GM12875 (cell line): Measurements from ENCODE around the gene MCOLN1.
A peak's percentile ranks its signal among the peaks of the same experiment; 100 is the strongest.

Source experiments
- H3K4me3 ChIP-seq: one replicate; pipeline ENCODE4 v1.5.1; 2011; ENCODE audit warnings: low read depth, low read length, control low read depth
- CTCF ChIP-seq: IDR thresholded peaks from 2 replicates; pipeline ENCODE4 v1.5.1; 2011; ENCODE audit warnings: low read depth, mild to moderate bottlenecking, control low read depth, inconsistent platforms, low read length, moderate library complexity, borderline replicate concordance; ENCODE audit not compliant: insufficient read depth

MCOLN1 gene

DNA sequence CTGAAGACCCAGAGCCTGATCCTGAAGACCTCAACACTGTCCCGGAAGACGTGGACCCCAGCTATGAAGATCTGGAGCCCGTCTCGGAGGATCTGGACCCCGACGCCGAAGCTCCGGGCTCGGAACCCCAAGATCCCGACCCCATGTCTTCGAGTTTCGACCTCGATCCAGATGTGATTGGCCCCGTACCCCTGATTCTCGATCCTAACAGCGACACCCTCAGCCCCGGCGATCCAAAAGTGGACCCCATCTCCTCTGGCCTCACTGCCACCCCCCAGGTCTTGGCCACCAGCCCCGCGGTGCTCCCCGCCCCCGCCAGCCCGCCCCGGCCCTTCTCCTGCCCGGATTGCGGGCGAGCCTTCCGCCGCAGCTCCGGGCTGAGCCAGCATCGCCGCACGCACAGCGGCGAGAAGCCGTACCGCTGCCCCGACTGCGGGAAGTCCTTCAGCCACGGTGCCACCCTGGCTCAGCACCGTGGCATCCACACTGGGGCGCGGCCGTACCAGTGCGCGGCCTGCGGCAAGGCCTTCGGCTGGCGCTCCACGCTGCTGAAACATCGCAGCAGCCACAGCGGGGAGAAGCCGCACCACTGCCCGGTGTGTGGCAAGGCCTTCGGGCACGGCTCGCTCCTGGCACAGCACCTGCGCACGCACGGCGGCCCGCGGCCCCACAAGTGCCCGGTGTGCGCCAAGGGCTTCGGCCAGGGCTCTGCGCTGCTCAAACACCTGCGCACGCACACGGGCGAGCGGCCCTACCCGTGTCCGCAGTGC, 2.9 kb upstream of the MCOLN1 start:
- no peak overlapping the region for H3K4me3 ChIP-seq
- no peak for TF ChIP-seq CTCF

DNA sequence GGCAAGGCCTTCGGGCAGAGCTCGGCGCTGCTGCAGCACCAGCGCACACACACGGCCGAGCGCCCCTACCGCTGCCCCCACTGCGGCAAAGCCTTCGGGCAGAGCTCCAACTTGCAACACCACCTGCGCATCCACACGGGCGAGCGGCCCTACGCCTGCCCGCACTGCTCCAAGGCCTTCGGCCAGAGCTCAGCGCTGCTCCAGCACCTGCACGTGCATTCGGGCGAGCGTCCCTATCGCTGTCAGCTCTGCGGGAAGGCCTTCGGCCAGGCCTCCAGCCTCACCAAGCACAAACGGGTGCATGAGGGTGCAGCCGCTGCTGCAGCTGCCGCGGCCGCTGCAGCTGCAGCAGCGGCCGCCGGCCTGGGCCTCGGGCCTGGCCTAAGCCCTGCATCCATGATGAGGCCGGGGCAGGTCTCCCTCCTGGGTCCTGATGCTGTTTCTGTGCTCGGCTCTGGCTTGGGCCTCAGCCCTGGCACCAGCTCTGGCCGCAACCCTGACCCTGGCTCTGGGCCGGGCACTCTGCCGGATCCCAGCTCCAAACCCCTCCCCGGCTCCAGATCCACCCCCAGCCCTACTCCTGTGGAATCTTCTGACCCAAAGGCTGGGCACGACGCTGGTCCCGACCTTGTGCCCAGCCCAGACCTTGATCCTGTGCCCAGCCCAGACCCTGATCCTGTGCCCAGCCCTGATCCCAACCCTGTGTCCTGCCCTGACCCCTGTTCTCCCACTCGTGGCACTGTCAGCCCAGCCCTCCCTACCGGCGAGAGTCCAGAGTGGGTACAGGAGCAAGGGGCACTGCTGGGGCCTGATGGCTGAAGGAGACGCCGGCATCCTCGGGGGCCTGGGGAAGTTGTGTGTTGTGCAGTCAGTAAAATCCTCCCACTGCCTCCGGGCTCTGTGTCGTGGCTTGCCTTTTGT, 2.0 kb upstream of the MCOLN1 start:
- TF ChIP-seq CTCF, result no peak
- H3K4me3 ChIP-seq, result no peak overlapping the region

- TF ChIP-seq CTCF, result no peak
- H3K4me3 ChIP-seq, result no peak overlapping the region
These were observed 813 bp upstream of the MCOLN1 start for GRCh38 chr19:7521551-7522071.

DNA sequence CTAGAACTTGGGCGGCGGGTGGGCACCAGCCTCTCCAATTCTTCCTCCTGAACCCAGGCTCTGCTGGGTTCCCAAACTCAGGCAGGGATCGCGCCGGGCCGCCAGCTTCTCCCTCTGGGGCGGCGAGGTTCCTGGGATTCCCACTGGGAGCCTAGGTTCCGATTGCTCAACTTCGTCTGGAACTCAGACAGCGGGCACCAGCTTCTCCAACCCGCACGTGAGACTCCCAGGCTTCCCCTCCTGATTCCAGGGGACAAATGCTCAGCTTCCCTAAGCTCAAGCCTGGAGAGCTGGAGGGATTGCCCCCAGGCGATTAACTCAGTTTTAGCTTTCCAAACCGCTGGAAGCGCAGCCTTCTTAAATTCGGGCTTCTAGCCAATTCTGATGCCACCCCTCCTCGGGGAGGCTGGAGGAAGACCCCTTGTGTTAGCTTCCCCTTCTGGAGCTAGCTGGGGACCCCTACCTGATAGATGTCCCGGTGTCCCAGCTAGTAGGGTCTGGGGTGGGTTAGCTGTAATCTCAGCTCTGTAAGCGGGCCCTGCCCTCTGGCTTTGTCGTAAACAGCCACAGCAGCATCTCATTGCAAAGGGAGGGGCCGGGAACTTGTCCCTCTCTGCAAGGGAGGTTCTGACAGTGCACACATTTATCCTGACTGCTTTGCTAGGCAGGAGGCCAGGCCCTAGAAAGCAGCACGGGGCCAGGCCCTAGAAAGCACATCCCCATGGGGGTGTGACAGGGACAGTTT, 671 bp downstream of the MCOLN1 start:
- peak overlapping the region; percentile 67 for H3K4me3 ChIP-seq
- no peak for TF ChIP-seq CTCF

- H3K4me3 ChIP-seq, result no peak overlapping the region
- TF ChIP-seq CTCF, result no peak
These were observed 2.1 kb downstream of the MCOLN1 start for GRCh38 chr19:7524523-7524922.

- no peak for TF ChIP-seq CTCF
- H3K4me3 ChIP-seq, result no peak overlapping the region
These were observed 2.7 kb downstream of the MCOLN1 start for GRCh38 chr19:7524992-7525739.
